Stomach (tissue), 9 donors: ENCODE results near the gene GABBR2. TPM values are rescaled to one million over a fixed set of nuclear protein-coding genes. Genes with fewer than 3 reads are reported as not detected.
"Not testable (repeated sequence)": the region's sequence is repeated elsewhere in the genome, so short reads cannot be mapped to it uniquely, and the experiment has no call there.

ENCODE experiments used
- DNase-seq, 2 donors: peaks; one replicate each; pipeline versions ENCODE4 v3.0.0 to v3.0.0-alpha.2; 2013 to 2019
- H3K27ac ChIP-seq, 5 donors: fragments of 200-600 bp in 4 of 5; sonication (generic) in 4 of 5; one replicate each; pipeline ENCODE4 v1.5.1; 2013 to 2019; ENCODE audit warnings: mild to moderate bottlenecking in 1 of 5, moderate library complexity in 1 of 5
- H3K27me3 ChIP-seq, 3 donors: fragments of 200-600 bp; sonication (generic); one replicate each; pipeline ENCODE4 v1.5.1; 2017 to 2019; ENCODE audit warnings: mixed run types in 1 of 3
- H3K36me3 ChIP-seq, 4 donors: fragments of 200-600 bp; sonication (generic); 1 replicate in 3 of 4; 2 replicates in 1 of 4; pipeline ENCODE4 v1.5.1; 2016 to 2019
- H3K4me1 ChIP-seq, 4 donors: fragments of 200-600 bp; sonication (generic); one replicate each; pipeline ENCODE4 v1.5.1; 2016 to 2019
- H3K4me3 ChIP-seq, 4 donors: fragments of 200-600 bp; sonication (generic) in 3 of 4; one replicate each; pipeline ENCODE4 v1.5.1; 2016 to 2019; ENCODE audit warnings: mild to moderate bottlenecking in 1 of 4
- H3K9me3 ChIP-seq, 4 donors: fragments of 200-600 bp; sonication (generic); one replicate each; pipeline ENCODE4 v1.5.1; 2016 to 2019
- CTCF ChIP-seq, 7 experiments: fragments of 450-650 bp in 4 of 7; fragments of 200-600 bp in 3 of 7; sonication (generic) in 3 of 7; IDR thresholded peaks; one replicate each; pipeline ENCODE4 v1.5.1; 2016 to 2019; ENCODE audit warnings: antibody characterized with exemption in 7 of 7, control low read depth in 2 of 7, mild to moderate bottlenecking in 1 of 7
- EP300 ChIP-seq: sonication (generic); formaldehyde crosslinking; IDR thresholded peaks from one replicate; pipeline ENCODE4 v1.6.1; 2017; ENCODE audit warnings: antibody characterized with exemption
- POLR2A ChIP-seq, 4 donors: fragments of 450-650 bp; IDR thresholded peaks; one replicate each; pipeline ENCODE4 v1.6.1; 2016; ENCODE audit warnings: antibody characterized with exemption in 4 of 4, control low read depth in 2 of 4, mild to moderate bottlenecking in 1 of 4, moderate library complexity in 1 of 4
- POLR2AphosphoS5 ChIP-seq, 3 donors: sonication (generic); formaldehyde crosslinking; IDR thresholded peaks; one replicate each; pipeline ENCODE4 v1.6.1; 2016; ENCODE audit warnings: antibody characterized with exemption in 3 of 3
- WGBS, 5 donors: extraction: QIAGEN DNeasy Blood & Tissue Kit in 3 of 5; methylation state at CpG; one replicate each; pipeline versions ENCODE4 v1.1.5 to v1.1.7; 2013 to 2018; 5-methylcytosine and 5-hydroxymethylcytosine counted together
- intact Hi-C: fragments of 100-400 bp; cut with DNase I; formaldehyde crosslinking; loops from one replicate; pipeline ENCODE4 v1.15.1; 2023; ENCODE audit warnings: low total_unique reads
- polyA plus RNA-seq, 3 donors: library from polyadenylated mRNA; stranded (reverse); fragments of 200-250 nt; gene quantifications; one replicate each; pipeline ENCODE4 v1.2.3, GENCODE V29; 2013
- total RNA-seq, 5 donors: library from RNA; depleted of rRNA; stranded (reverse); fragments of >200 nt; gene quantifications; one replicate each; pipeline versions ENCODE4 v1.1.0 to v1.2.3, GENCODE V29; 2014 to 2016
- donor health status: healthy with polysubstance abuse.
- donor health status: Bipolar disorder and iron deficiency.
- donor health status: healthy.

GABBR2 gene
- total and polyA plus RNA-seq, 8 donors: 0.06 to 0.55 (median 0.08) TPM; not detected in 5

GRCh38 chr9:98502976-98503325 lies 205.8 kb downstream of the GABBR2 start:
- Histone ChIP-seq H3K4me1 (no peaks in the 10 kb centered on the region), H3K4me3 (no peak overlapping the region), H3K27ac (no peak overlapping the region), H3K9me3 (no peaks in the 10 kb centered on the region), H3K36me3 (no peaks in the 10 kb centered on the region), H3K27me3 (peaks cover 0 to 13% (median 0%) of the 10 kb centered on the region in 3 donors)
- TF ChIP-seq CTCF (IDR thresholded peaks at IDR 0.05): no peak
- TF ChIP-seq EP300: no peak
- TF ChIP-seq POLR2AphosphoS5 (IDR thresholded peaks at IDR 0.05): no peak
- TF ChIP-seq POLR2A (IDR thresholded peaks at IDR 0.05): no peak
- intact Hi-C loops: no loop called here
- DNase-seq: peak in 1 of 2 donors; percentile 29
- WGBS, 5 donors: 33 to 57% (median 47%) methylated on average over 5 of the region's 5 CpGs

GRCh38 chr9:98502311-98502975 lies 206.3 kb downstream of the GABBR2 start:
- intact Hi-C loops: no loop called here
- DNase-seq: no peak
- H3K4me3 ChIP-seq: no peak overlapping the region
- 65 to 85% (median 81%) methylated on average over 5 to 6 of the region's 6 CpGs for WGBS, 5 donors
- H3K27me3 ChIP-seq: peaks cover 0 to 13% (median 0%) of the 10 kb centered on the region in 3 donors
- H3K4me1 ChIP-seq: no peaks in the 10 kb centered on the region
- no peaks in the 10 kb centered on the region for H3K36me3 ChIP-seq
- TF ChIP-seq POLR2AphosphoS5 (IDR thresholded peaks at IDR 0.05) (no peak), CTCF (IDR thresholded peaks at IDR 0.05) (no peak), EP300 (no peak), POLR2A (IDR thresholded peaks at IDR 0.05) (no peak)
- H3K9me3 ChIP-seq: no peaks in the 10 kb centered on the region
- H3K27ac ChIP-seq: no peak overlapping the region

- H3K4me3 ChIP-seq: no peak overlapping the region
- no peak for DNase-seq
- TF ChIP-seq POLR2A (IDR thresholded peaks at IDR 0.05): no peak
- TF ChIP-seq CTCF (IDR thresholded peaks at IDR 0.05): no peak
- no peak for TF ChIP-seq POLR2AphosphoS5 (IDR thresholded peaks at IDR 0.05)
- TF ChIP-seq EP300: no peak
- no peaks in the 10 kb centered on the region for H3K9me3 ChIP-seq
- peaks cover 0 to 13% (median 0%) of the 10 kb centered on the region in 3 donors for H3K27me3 ChIP-seq
- no peaks in the 10 kb centered on the region for H3K4me1 ChIP-seq
- intact Hi-C loops: no loop called here
- H3K36me3 ChIP-seq: no peaks in the 10 kb centered on the region
- H3K27ac ChIP-seq: no peak overlapping the region
- WGBS, 5 donors: 64 to 85% (median 77%) methylated on average over 8 of the region's 8 CpGs
Measured at GRCh38 chr9:98501819-98502218, 206.9 kb downstream of the GABBR2 start.

- WGBS, 5 donors: 77 to 82% (median 79%) methylated on average over 8 of the region's 8 CpGs
- DNase-seq, H3K27ac ChIP-seq, H3K4me3 ChIP-seq, intact Hi-C loops, H3K36me3 ChIP-seq, H3K9me3 ChIP-seq, H3K4me1 ChIP-seq: not testable (repeated sequence)
- peaks cover 0 to 13% (median 0%) of the 10 kb centered on the region in 3 donors for H3K27me3 ChIP-seq
Measured at GRCh38 chr9:98501259-98501658, 207.5 kb downstream of the GABBR2 start.

- DNase-seq: no peak
- Histone ChIP-seq H3K36me3 (no peaks in the 10 kb centered on the region), H3K9me3 (no peaks in the 10 kb centered on the region), H3K27me3 (peaks cover 0 to 13% (median 0%) of the 10 kb centered on the region in 3 donors), H3K27ac (no peak overlapping the region), H3K4me3 (no peak overlapping the region), H3K4me1 (no peaks in the 10 kb centered on the region)
- TF ChIP-seq POLR2A (IDR thresholded peaks at IDR 0.05) (no peak), EP300 (no peak), POLR2AphosphoS5 (IDR thresholded peaks at IDR 0.05) (no peak), CTCF (IDR thresholded peaks at IDR 0.05) (no peak)
- 70 to 83% (median 78%) methylated on average over 7 of the region's 7 CpGs for WGBS, 5 donors
- intact Hi-C loops: no loop called here
Measured at GRCh38 chr9:98500337-98500919, 208.3 kb downstream of the GABBR2 start.
